Tongue (tissue), 2 donors: Measurements from ENCODE around the gene SOX18. TPM values are rescaled to one million over a fixed set of nuclear protein-coding genes. Genes with fewer than 3 reads are reported as not detected.
A peak's percentile ranks its signal among the peaks of the same experiment; 100 is the strongest.

ENCODE experiments used
- DNase-seq: peaks from one replicate; pipeline ENCODE4 v3.0.0-alpha.2; 2015
- total RNA-seq: library from RNA; depleted of rRNA; stranded (reverse); fragments of >200 nt; gene quantifications from one replicate; pipeline ENCODE4 v1.2.3, GENCODE V29; 2014

Gene SOX18
- total RNA-seq, 1 donor from 2014 or later: 17.6 TPM

- DNase-seq: no peak
These were observed 30.8 kb upstream of the SOX18 start, which contains the start of gene OPRL1 for GRCh38 chr20:64080013-64080812. Gene OPRL1 (plus strand): TSS chr20:64080082. CDS start chr20:64092721, 12,639 bp downstream.

GRCh38 chr20:64079273-64080012, 30.0 kb upstream of the SOX18 start, which contains the start of gene RGS19:
Gene RGS19 (minus strand): TSS chr20:64079518. CDS start chr20:64076886, 2,632 bp downstream.
- DNase-seq: peak; percentile 88

- DNase-seq: no peak
These were observed 29.5 kb upstream of the SOX18 start for GRCh38 chr20:64078934-64079272.

- DNase-seq: no peak
These were observed 28.6 kb upstream of the SOX18 start for GRCh38 chr20:64077876-64078551.

GRCh38 chr20:64077541-64077875, 28.1 kb upstream of the SOX18 start:
- DNase-seq: no peak

- DNase-seq: no peak
These were observed 27.7 kb upstream of the SOX18 start for GRCh38 chr20:64077094-64077493.

- DNase-seq: no peak
These were observed 26.9 kb upstream of the SOX18 start for GRCh38 chr20:64076061-64076997.

- DNase-seq: no peak
These were observed 26.1 kb upstream of the SOX18 start for GRCh38 chr20:64075556-64075955.

- no peak for DNase-seq
These were observed 25.5 kb upstream of the SOX18 start for GRCh38 chr20:64074963-64075362.

GRCh38 chr20:64074184-64074789, 24.8 kb upstream of the SOX18 start:
- no peak for DNase-seq

GRCh38 chr20:64073476-64074183, 24.2 kb upstream of the SOX18 start:
- DNase-seq: no peak

GRCh38 chr20:64072498-64073063, 23.1 kb upstream of the SOX18 start:
- no peak for DNase-seq

- DNase-seq: no peak
These were observed 22.2 kb upstream of the SOX18 start for GRCh38 chr20:64071341-64072332.

GRCh38 chr20:64070244-64070993, 21.0 kb upstream of the SOX18 start:
- DNase-seq: no peak

- DNase-seq: peak; percentile 35
These were observed 20.3 kb upstream of the SOX18 start for GRCh38 chr20:64069614-64070243.

- no peak for DNase-seq
These were observed 19.8 kb upstream of the SOX18 start for GRCh38 chr20:64069209-64069613.

- DNase-seq: no peak
These were observed 19.2 kb upstream of the SOX18 start for GRCh38 chr20:64068386-64069208.
